ENCODE data around the gene SAMHD1.

DNA sequence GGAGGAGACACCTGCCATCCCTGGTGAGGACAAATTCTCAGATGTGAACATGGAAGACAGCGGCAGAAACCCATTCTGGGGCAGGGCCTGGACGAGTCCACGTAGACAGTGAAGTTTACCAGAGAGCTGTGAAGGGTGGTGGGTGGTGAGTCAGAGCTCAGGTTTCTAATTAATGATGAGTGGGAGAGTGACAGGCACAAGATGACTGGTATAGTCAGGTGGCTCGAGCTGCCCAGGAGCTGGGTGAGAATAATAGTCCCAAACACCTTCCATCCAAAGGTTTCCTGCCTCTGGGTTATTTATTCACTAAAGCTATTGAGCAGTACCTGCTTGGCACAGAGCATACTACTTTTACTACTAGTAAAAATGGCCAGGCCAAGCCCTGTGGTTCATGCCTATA, 69.6 kb downstream of the SAMHD1 start:
- TF ChIP-seq, protein P1, sequence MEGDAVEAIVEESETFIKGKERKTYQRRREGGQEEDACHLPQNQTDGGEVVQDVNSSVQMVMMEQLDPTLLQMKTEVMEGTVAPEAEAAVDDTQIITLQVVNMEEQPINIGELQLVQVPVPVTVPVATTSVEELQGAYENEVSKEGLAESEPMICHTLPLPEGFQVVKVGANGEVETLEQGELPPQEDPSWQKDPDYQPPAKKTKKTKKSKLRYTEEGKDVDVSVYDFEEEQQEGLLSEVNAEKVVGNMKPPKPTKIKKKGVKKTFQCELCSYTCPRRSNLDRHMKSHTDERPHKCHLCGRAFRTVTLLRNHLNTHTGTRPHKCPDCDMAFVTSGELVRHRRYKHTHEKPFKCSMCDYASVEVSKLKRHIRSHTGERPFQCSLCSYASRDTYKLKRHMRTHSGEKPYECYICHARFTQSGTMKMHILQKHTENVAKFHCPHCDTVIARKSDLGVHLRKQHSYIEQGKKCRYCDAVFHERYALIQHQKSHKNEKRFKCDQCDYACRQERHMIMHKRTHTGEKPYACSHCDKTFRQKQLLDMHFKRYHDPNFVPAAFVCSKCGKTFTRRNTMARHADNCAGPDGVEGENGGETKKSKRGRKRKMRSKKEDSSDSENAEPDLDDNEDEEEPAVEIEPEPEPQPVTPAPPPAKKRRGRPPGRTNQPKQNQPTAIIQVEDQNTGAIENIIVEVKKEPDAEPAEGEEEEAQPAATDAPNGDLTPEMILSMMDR (IDR thresholded peaks at IDR 0.05; ENCODE audit: insufficient read depth, low read length, poor library complexity, severe bottlenecking) = no peak
- no peak for TF ChIP-seq EZH2phosphoT487 (conservative IDR thresholded peaks at IDR 0.05; ENCODE audit: low read length)

Data from SU-DHL-6 (cell line).